CD8-positive, alpha-beta memory T cell (primary cell): ENCODE measurements around the gene KCNJ4. TPM values are rescaled to one million over a fixed set of nuclear protein-coding genes. Genes with fewer than 3 reads are reported as not detected.

Experiments
- CTCF ChIA-PET: fragments of 350-600 bp; sonication (Branson Sonifier 250); formaldehyde crosslinking; loops from one replicate; lab custom pipeline; 2021; ENCODE audit warnings: antibody characterized with exemption; lab: Charles Lee
- POLR2A ChIA-PET: fragments of 350-600 bp; sonication (Branson Sonifier 250); formaldehyde crosslinking; loops from one replicate; lab custom pipeline; 2021; ENCODE audit warnings: antibody characterized with exemption; lab: Charles Lee
- DNase-seq, 5 donors: peaks; one replicate each; pipeline versions ENCODE4 v3.0.0 to v3.0.0-alpha.2; 2020 to 2022; ENCODE audit warnings: mixed read lengths in 1 of 5
- H3K27ac ChIP-seq: one replicate; pipeline ENCODE4 v1.7.0; 2013; ENCODE audit warnings: low read depth, mild to moderate bottlenecking, low read length, moderate library complexity
- H3K27me3 ChIP-seq: 2 replicates; pipeline ENCODE4 v1.7.0; 2013; ENCODE audit warnings: low read length, mild to moderate bottlenecking; ENCODE audit not compliant: insufficient read depth, poor library complexity, severe bottlenecking
- H3K36me3 ChIP-seq: 2 replicates; pipeline ENCODE4 v1.7.0; 2013; ENCODE audit warnings: mild to moderate bottlenecking, low read length, moderate library complexity; ENCODE audit not compliant: insufficient read depth
- H3K4me1 ChIP-seq: 2 replicates; pipeline ENCODE4 v1.7.0; 2013; ENCODE audit warnings: mild to moderate bottlenecking, low read length, moderate library complexity; ENCODE audit not compliant: insufficient read depth
- H3K4me3 ChIP-seq: 2 replicates; pipeline ENCODE4 v1.7.0; 2013; ENCODE audit warnings: mild to moderate bottlenecking, low read length
- H3K9me3 ChIP-seq: 2 replicates; pipeline ENCODE4 v1.7.0; 2013; ENCODE audit warnings: mild to moderate bottlenecking, low read length
- H3K27ac Mint-ChIP-seq, 8 donors: one replicate each; pipeline ENCODE4 v1.8.0; 2020 to 2021; ENCODE audit warnings: mixed read lengths in 8 of 8, mild to moderate bottlenecking in 6 of 8, inconsistent platforms in 3 of 8, moderate library complexity in 3 of 8
- H3K27me3 Mint-ChIP-seq, 2 donors: one replicate each; pipeline ENCODE4 v1.8.0; 2020 to 2021; ENCODE audit warnings: mixed read lengths in 2 of 2, mild to moderate bottlenecking in 1 of 2, moderate library complexity in 1 of 2
- H3K36me3 Mint-ChIP-seq, 3 donors: one replicate each; pipeline ENCODE4 v1.8.0; 2020 to 2021; ENCODE audit warnings: mixed read lengths in 3 of 3, inconsistent platforms in 1 of 3, mild to moderate bottlenecking in 1 of 3
- H3K4me1 Mint-ChIP-seq, 3 donors: one replicate each; pipeline ENCODE4 v1.8.0; 2020 to 2021; ENCODE audit warnings: mixed read lengths in 3 of 3, inconsistent platforms in 1 of 3, mild to moderate bottlenecking in 1 of 3
- H3K4me3 Mint-ChIP-seq, 7 donors: one replicate each; pipeline ENCODE4 v1.8.0; 2020 to 2021; ENCODE audit warnings: mixed read lengths in 7 of 7, mild to moderate bottlenecking in 6 of 7, moderate library complexity in 4 of 7, inconsistent platforms in 2 of 7
- H3K9me3 Mint-ChIP-seq, 5 donors: one replicate each; pipeline ENCODE4 v1.8.0; 2020 to 2022; ENCODE audit warnings: mixed read lengths in 5 of 5, mild to moderate bottlenecking in 3 of 5, moderate library complexity in 2 of 5, inconsistent platforms in 1 of 5
- polyA plus RNA-seq: library from polyadenylated mRNA; unstranded; fragments of 300-500 nt; fragmentation: Illumina TruSeq; gene quantifications from one replicate; pipeline ENCODE4 v1.2.3, GENCODE V29; 2021
- total RNA-seq, 2 experiments: library from RNA; stranded (reverse); gene quantifications; one replicate each; pipeline ENCODE4 v1.2.3, GENCODE V29; 2021

Gene KCNJ4
- total and polyA plus RNA-seq, 3 experiments from 2014 or later: not detected

DNA sequence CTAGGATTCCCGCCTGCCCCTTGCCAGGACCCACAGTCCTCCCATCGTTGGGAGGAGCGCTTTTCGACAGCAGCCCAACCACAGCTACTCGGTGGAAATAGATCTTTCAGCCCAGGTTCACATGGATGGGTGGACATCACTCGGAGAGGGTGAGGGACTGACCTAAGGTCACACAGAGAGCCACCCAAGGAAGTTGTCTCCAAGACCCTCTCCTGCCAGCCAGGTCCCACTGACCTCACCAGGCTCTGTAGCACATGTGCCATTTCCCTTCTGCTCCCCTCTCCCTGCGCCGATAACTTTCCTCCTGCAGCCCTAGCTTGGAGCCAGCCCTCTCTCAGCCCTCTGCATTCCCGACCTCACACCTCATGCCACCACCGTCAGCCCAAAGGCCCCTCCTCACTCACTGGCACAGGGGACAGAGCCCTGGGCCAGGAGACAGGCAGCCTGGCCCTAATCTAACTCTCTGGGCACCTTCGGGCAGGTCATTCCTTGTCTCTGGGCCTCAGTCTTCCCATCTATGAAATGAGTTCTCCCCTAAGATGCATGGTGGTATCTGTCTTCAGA lies 4.7 kb downstream of the KCNJ4 start:
- H3K4me3 ChIP-seq: no peak overlapping the region
- no peak for DNase-seq
- no peaks in the 10 kb centered on the region for H3K9me3 ChIP-seq
- ChIA-PET CTCF (no interaction called here), POLR2A (no interaction called here)
- H3K36me3 ChIP-seq: no peaks in the 10 kb centered on the region
- H3K27me3 Mint-ChIP-seq: peaks cover 19 to 59% of the 10 kb centered on the region in 2 donors
- no peaks in the 10 kb centered on the region for H3K36me3 Mint-ChIP-seq
- H3K9me3 Mint-ChIP-seq: peaks cover 0 to 3% (median 0%) of the 10 kb centered on the region in 5 donors
- H3K4me1 ChIP-seq: no peaks in the 10 kb centered on the region
- H3K27ac ChIP-seq: no peak overlapping the region
- peaks cover 3 to 7% (median 5%) of the 10 kb centered on the region in 3 donors for H3K4me1 Mint-ChIP-seq
- H3K27ac Mint-ChIP-seq: peak overlapping the region in 1 of 8 donors; percentile 91
- no peak overlapping the region for H3K4me3 Mint-ChIP-seq
- peaks cover 11% of the 10 kb centered on the region for H3K27me3 ChIP-seq

DNA sequence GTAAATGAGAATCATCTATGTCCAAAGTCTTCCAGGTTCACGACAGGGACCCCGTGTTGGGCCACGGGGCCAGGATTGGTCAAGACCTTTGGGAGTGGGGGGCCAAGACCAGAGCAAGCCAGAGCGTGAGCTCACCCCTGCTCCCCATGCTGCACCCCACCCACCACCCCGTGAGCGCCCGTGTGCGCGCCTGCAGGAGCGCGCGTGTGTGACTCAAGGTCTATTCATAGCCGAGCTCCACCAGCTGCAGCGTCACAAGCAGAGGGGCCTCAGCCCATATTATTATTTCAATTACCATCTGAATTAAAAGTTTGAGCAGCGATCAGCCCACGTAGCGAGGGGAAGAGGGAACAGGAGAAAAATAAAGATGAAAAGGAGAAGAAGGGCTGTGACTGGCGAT lies 5.2 kb downstream of the KCNJ4 start:
- Histone ChIP-seq H3K36me3 (no peaks in the 10 kb centered on the region), H3K4me1 (no peaks in the 10 kb centered on the region), H3K27ac (no peak overlapping the region), H3K9me3 (no peaks in the 10 kb centered on the region), H3K4me3 (no peak overlapping the region), H3K27me3 (peaks cover 11% of the 10 kb centered on the region)
- H3K27me3 Mint-ChIP-seq: peaks cover 19 to 63% of the 10 kb centered on the region in 2 donors
- peaks cover 0 to 3% (median 0%) of the 10 kb centered on the region in 5 donors for H3K9me3 Mint-ChIP-seq
- H3K27ac Mint-ChIP-seq: no peak overlapping the region
- ChIA-PET CTCF (no interaction called here), POLR2A (no interaction called here)
- H3K4me1 Mint-ChIP-seq: peaks cover 3 to 7% (median 5%) of the 10 kb centered on the region in 3 donors
- no peak for DNase-seq
- H3K4me3 Mint-ChIP-seq: no peak overlapping the region
- no peaks in the 10 kb centered on the region for H3K36me3 Mint-ChIP-seq

DNA sequence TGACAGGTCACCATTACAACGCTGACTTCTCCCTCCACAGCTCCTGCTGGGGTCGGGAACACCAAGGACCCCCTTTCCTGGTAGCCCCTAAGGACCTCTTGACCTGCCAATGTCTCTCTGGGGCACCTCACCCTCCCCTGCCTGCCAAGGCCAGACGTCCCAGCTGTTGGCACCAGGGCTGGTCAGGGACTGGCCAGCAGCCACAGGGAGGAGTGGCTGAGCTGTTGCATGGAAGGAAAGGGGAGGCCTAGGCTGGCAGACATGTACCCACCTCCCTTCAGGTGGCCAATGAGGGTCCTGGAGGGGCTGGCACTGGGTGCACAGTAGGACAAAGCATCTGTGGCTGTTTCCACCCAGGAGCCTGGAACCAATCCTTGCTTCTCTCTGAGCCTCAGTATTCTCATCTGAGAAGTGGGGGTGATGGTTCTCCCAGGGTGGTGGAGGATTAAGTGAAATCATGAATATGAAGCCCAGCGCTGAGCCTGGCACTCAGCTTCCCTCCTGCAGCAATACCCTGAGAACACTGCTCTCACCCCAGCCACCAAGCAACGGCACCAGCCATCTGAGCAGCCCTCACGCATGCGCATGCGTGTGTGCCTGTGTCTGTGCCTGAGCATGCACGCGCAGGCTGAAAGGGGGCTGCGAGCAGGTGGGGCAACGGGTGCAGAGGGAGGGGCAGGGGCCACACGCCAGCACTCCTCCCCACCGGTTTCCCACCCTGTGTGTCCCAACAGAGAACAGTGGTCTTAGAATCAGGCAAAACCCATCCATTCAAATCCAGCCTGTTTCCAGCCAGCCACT lies 5.9 kb downstream of the KCNJ4 start:
- Mint-ChIP-seq H3K4me3 (no peak overlapping the region), H3K4me1 (peaks cover 0 to 2% (median under 1%) of the 10 kb centered on the region in 3 donors), H3K27ac (no peak overlapping the region), H3K36me3 (no peaks in the 10 kb centered on the region), H3K9me3 (peaks cover 0 to 1% (median 0%) of the 10 kb centered on the region in 5 donors), H3K27me3 (peaks cover 19 to 62% of the 10 kb centered on the region in 2 donors)
- no peaks in the 10 kb centered on the region for H3K4me1 ChIP-seq
- H3K36me3 ChIP-seq: no peaks in the 10 kb centered on the region
- peaks cover 11% of the 10 kb centered on the region for H3K27me3 ChIP-seq
- ChIA-PET POLR2A (no interaction called here), CTCF (interaction anchor here (1.2 kb wide), 1 partner anchor 14 kb away, joined by 3 read pairs; no protein-coding TSS in a partner anchor)
- DNase-seq: no peak
- no peaks in the 10 kb centered on the region for H3K9me3 ChIP-seq
- no peak overlapping the region for H3K27ac ChIP-seq
- H3K4me3 ChIP-seq: no peak overlapping the region

DNA sequence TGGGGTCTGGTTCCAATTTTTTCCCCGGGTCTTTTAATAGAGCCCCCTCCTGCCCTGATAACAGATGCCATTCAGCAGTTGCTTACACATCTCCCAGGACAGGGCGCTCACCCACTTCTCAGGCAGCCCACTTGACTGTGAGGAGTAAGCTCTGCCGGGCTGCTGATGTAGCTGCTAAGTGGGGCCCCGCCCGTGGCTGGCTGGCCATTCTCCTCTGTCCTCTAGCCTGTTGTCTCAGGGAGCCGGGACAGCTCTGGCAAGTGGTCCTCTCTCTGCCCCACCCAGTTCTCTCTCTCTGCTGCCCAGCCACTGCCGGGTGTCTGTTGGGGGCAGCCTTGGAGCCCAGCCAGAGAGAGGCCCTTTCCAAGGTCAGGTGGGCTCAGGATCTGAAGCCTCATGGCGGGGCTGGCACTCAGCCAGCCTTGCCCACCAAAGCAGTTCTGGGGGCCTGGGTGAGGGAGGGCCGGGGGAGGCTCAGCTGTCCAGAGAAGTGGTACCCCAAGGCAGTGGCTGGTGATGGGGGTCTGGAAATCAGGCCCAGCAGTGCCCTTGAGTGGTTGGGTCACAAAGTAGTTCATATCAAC lies 8.9 kb downstream of the KCNJ4 start:
- H3K27me3 ChIP-seq: no peaks in the 10 kb centered on the region
- POLR2A ChIA-PET: interaction anchor here (0.9 kb wide), 1 partner anchor 19 kb away, joined by 3 read pairs; no protein-coding TSS in a partner anchor
- H3K4me1 ChIP-seq: no peaks in the 10 kb centered on the region
- H3K4me3 ChIP-seq: no peak overlapping the region
- CTCF ChIA-PET: no interaction called here
- H3K9me3 Mint-ChIP-seq: peaks cover 0 to 1% (median 0%) of the 10 kb centered on the region in 5 donors
- no peak for DNase-seq
- no peaks in the 10 kb centered on the region for H3K36me3 Mint-ChIP-seq
- no peaks in the 10 kb centered on the region for H3K9me3 ChIP-seq
- H3K4me3 Mint-ChIP-seq: no peak overlapping the region
- H3K4me1 Mint-ChIP-seq: no peaks in the 10 kb centered on the region
- H3K27me3 Mint-ChIP-seq: peaks cover 17 to 45% of the 10 kb centered on the region in 2 donors
- no peak overlapping the region for H3K27ac ChIP-seq
- no peak overlapping the region for H3K27ac Mint-ChIP-seq
- no peaks in the 10 kb centered on the region for H3K36me3 ChIP-seq

- CTCF ChIA-PET: no interaction called here
- H3K4me3 Mint-ChIP-seq: no peak overlapping the region
These were observed 10.2 kb downstream of the KCNJ4 start for GRCh38 chr22:38444783-38445182.

GRCh38 chr22:38443628-38444521 lies 11.1 kb downstream of the KCNJ4 start:
- CTCF ChIA-PET: no interaction called here
- H3K4me1 Mint-ChIP-seq: no peaks in the 10 kb centered on the region
- Histone ChIP-seq H3K4me1 (no peaks in the 10 kb centered on the region), H3K9me3 (no peaks in the 10 kb centered on the region), H3K4me3 (no peak overlapping the region), H3K27ac (no peak overlapping the region), H3K27me3 (no peaks in the 10 kb centered on the region), H3K36me3 (no peaks in the 10 kb centered on the region)
- peaks cover 21 to 29% of the 10 kb centered on the region in 2 donors for H3K27me3 Mint-ChIP-seq
- POLR2A ChIA-PET: no interaction called here
- no peak overlapping the region for H3K4me3 Mint-ChIP-seq
- no peaks in the 10 kb centered on the region for H3K36me3 Mint-ChIP-seq
- peak overlapping the region in 1 of 8 donors; percentile 85 for H3K27ac Mint-ChIP-seq
- no peak for DNase-seq
- peaks cover 0 to 1% (median 0%) of the 10 kb centered on the region in 5 donors for H3K9me3 Mint-ChIP-seq

More at GRCh38 chr22:38444783-38445182, 10.2 kb downstream of the KCNJ4 start:
- H3K36me3 Mint-ChIP-seq: no peaks in the 10 kb centered on the region
- Histone ChIP-seq H3K27ac (no peak overlapping the region), H3K9me3 (no peaks in the 10 kb centered on the region), H3K4me3 (no peak overlapping the region), H3K27me3 (no peaks in the 10 kb centered on the region), H3K36me3 (no peaks in the 10 kb centered on the region), H3K4me1 (no peaks in the 10 kb centered on the region)
- no peaks in the 10 kb centered on the region for H3K4me1 Mint-ChIP-seq
- peaks cover 21 to 38% of the 10 kb centered on the region in 2 donors for H3K27me3 Mint-ChIP-seq
- POLR2A ChIA-PET: no interaction called here
- H3K27ac Mint-ChIP-seq: no peak overlapping the region
- peaks cover 0 to 1% (median 0%) of the 10 kb centered on the region in 5 donors for H3K9me3 Mint-ChIP-seq
- DNase-seq: no peak

DNA sequence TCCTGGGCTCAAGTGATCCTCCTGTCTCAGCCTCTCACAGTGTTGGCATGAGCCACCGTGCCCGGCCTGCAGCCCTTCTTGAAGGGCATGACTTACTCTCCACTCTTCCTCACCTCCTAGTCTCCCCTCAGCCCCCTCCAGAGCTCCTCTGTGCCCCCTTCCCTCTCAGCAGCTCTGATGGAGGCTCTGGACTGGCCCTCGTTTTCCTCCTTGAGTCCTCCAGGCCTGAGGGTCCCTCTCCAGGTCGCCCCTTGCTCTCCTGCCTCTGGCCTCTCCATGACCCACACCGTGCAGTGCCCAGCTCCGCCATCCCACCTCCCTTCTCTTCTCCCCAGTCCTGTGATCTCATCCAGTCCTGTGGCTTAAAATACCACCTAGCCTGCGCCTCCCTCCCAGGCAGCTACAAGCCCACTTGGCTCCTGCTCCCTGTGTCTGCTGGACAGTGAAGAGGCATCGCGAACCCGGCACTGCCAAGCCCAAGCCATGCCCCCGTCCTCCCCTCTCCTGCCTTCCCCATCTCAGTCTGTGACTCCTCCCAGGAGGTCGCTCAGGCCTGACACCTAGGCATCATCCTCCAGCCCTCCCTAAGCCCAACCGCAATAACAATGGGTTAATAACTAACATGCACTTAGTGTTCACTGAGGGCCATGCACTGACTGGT lies 11.9 kb downstream of the KCNJ4 start:
- Mint-ChIP-seq H3K36me3 (no peaks in the 10 kb centered on the region), H3K27me3 (peaks cover 21 to 27% of the 10 kb centered on the region in 2 donors), H3K27ac (peak overlapping the region in 1 of 8 donors; percentile 91), H3K9me3 (peaks cover 0 to 1% (median 0%) of the 10 kb centered on the region in 5 donors), H3K4me3 (no peak overlapping the region), H3K4me1 (no peaks in the 10 kb centered on the region)
- Histone ChIP-seq H3K27ac (no peak overlapping the region), H3K27me3 (no peaks in the 10 kb centered on the region), H3K36me3 (no peaks in the 10 kb centered on the region), H3K9me3 (no peaks in the 10 kb centered on the region), H3K4me3 (no peak overlapping the region), H3K4me1 (no peaks in the 10 kb centered on the region)
- no peak for DNase-seq
- ChIA-PET CTCF (no interaction called here), POLR2A (no interaction called here)
